Smooth muscle cell (in vitro differentiated cells): ENCODE data around the gene LIPJ. TPM values are rescaled to one million over a fixed set of nuclear protein-coding genes. Genes with fewer than 3 reads are reported as not detected.

Experiments used
- DNase-seq: peaks from one replicate; lab custom pipeline; 2025; ENCODE audit not compliant: unreplicated experiment; lab: John Stamatoyannopoulos, UW
- H2AFZ ChIP-seq: fragments of 200-600 bp; sonication (generic); 2 replicates; pipeline ENCODE4 v1.6.0; 2016; ENCODE audit warnings: antibody characterized with exemption, low read depth, mild to moderate bottlenecking
- H3F3A ChIP-seq: fragments of 200-600 bp; sonication (generic); 2 replicates; pipeline ENCODE4 v1.6.0; 2017; ENCODE audit warnings: antibody characterized with exemption, low read depth
- H3K27ac ChIP-seq: fragments of 200-600 bp; sonication (generic); 2 replicates; pipeline ENCODE4 v1.5.1; 2016; ENCODE audit warnings: low read depth, mild to moderate bottlenecking
- H3K27me3 ChIP-seq: fragments of 200-600 bp; sonication (generic); 2 replicates; pipeline ENCODE4 v1.6.1; 2016; ENCODE audit warnings: low read depth, mild to moderate bottlenecking
- H3K36me3 ChIP-seq: fragments of 200-600 bp; sonication (generic); 2 replicates; pipeline ENCODE4 v1.5.1; 2016; ENCODE audit warnings: low read depth
- H3K4me1 ChIP-seq: fragments of 200-600 bp; sonication (generic); 2 replicates; pipeline ENCODE4 v1.5.1; 2016; ENCODE audit warnings: low read depth
- H3K4me2 ChIP-seq: fragments of 200-600 bp; sonication (generic); 2 replicates; pipeline ENCODE4 v1.6.0; 2016; ENCODE audit warnings: mild to moderate bottlenecking
- H3K4me3 ChIP-seq: fragments of 200-600 bp; sonication (generic); 2 replicates; pipeline ENCODE4 v1.5.1; 2016; ENCODE audit warnings: mild to moderate bottlenecking
- H3K79me2 ChIP-seq: fragments of 200-600 bp; sonication (generic); 2 replicates; pipeline ENCODE4 v1.6.0; 2016; ENCODE audit warnings: low read depth, mild to moderate bottlenecking
- H3K9ac ChIP-seq: fragments of 200-600 bp; sonication (generic); 2 replicates; pipeline ENCODE4 v1.6.0; 2016; ENCODE audit warnings: low read depth
- H3K9me3 ChIP-seq: fragments of 200-600 bp; sonication (generic); replicated peaks from 2 replicates; pipeline ENCODE4 v1.5.1; 2016; ENCODE audit warnings: low read depth
- H4K20me1 ChIP-seq: fragments of 200-600 bp; sonication (generic); 2 replicates; pipeline ENCODE4 v1.6.0; 2016; ENCODE audit warnings: low read depth
- CTCF ChIP-seq: fragments of 200-600 bp; sonication (generic); IDR thresholded peaks from 2 replicates; pipeline ENCODE4 v1.5.1; 2017; ENCODE audit warnings: borderline replicate concordance, mild to moderate bottlenecking, antibody characterized with exemption; ENCODE audit not compliant: insufficient read depth, poor library complexity, severe bottlenecking
- WGBS: methylation state at CpG from one replicate; pipeline ENCODE4 v1.1.7; 2016; ENCODE audit warnings: low lambda C conversion rate; 5-methylcytosine and 5-hydroxymethylcytosine counted together
- polyA plus RNA-seq: library from polyadenylated mRNA; unstranded; fragments of >200 nt; fragmentation: Nextera tagmentation; extraction: Ambion mirVana; gene quantifications from 2 replicates; pipeline ENCODE4 v1.2.1, GENCODE V29; 2016
- total RNA-seq: library from RNA; depleted of rRNA; stranded (reverse); fragments of >200 nt; gene quantifications from 2 replicates; pipeline ENCODE4 v1.2.3, GENCODE V29; 2014

LIPJ gene
- total and polyA plus RNA-seq, 2 experiments from 2014 or later = not detected

- WGBS = 85% methylated on average over 1 of the region's 1 CpG
- Histone ChIP-seq H3K4me2 (no peak overlapping the region), H3K9me3 (no peaks in the 10 kb centered on the region)
Measured at GRCh38 chr10:88618496-88618895, 31.9 kb downstream of the LIPJ start.

GRCh38 chr10:88620441-88620840 lies 33.9 kb downstream of the LIPJ start:
- H3K4me2 ChIP-seq = no peak overlapping the region
- H3K4me3 ChIP-seq = no peak overlapping the region
- H3F3A ChIP-seq = no peaks in the 10 kb centered on the region
- H2AFZ ChIP-seq = no peak overlapping the region
- H3K9ac ChIP-seq = no peak overlapping the region
- H4K20me1 ChIP-seq = no peaks in the 10 kb centered on the region
- no peaks in the 10 kb centered on the region for H3K36me3 ChIP-seq
- H3K27me3 ChIP-seq = peaks cover 11% of the 10 kb centered on the region
- no peak overlapping the region for H3K27ac ChIP-seq
- DNase-seq = no peak
- TF ChIP-seq CTCF = no peak
- H3K9me3 ChIP-seq = no peaks in the 10 kb centered on the region
- WGBS = 79% methylated on average over 1 of the region's 1 CpG
- H3K4me1 ChIP-seq = no peaks in the 10 kb centered on the region
- H3K79me2 ChIP-seq = no peaks in the 10 kb centered on the region

More at GRCh38 chr10:88618496-88618895, 31.9 kb downstream of the LIPJ start:
- H2AFZ ChIP-seq = no peak overlapping the region
- no peak overlapping the region for H3K9ac ChIP-seq
- no peaks in the 10 kb centered on the region for H3K36me3 ChIP-seq
- H4K20me1 ChIP-seq = no peaks in the 10 kb centered on the region
- H3F3A ChIP-seq = no peaks in the 10 kb centered on the region
- no peak overlapping the region for H3K27ac ChIP-seq
- DNase-seq = no peak
- H3K4me3 ChIP-seq = no peak overlapping the region
- peaks cover 11% of the 10 kb centered on the region for H3K27me3 ChIP-seq
- no peak for TF ChIP-seq CTCF
- no peaks in the 10 kb centered on the region for H3K4me1 ChIP-seq
- H3K79me2 ChIP-seq = no peaks in the 10 kb centered on the region

- Histone ChIP-seq H4K20me1 (no peaks in the 10 kb centered on the region), H3F3A (no peaks in the 10 kb centered on the region), H3K4me3 (no peak overlapping the region), H3K4me1 (no peaks in the 10 kb centered on the region), H3K9me3 (no peaks in the 10 kb centered on the region), H3K36me3 (no peaks in the 10 kb centered on the region), H3K79me2 (no peaks in the 10 kb centered on the region), H3K27ac (no peak overlapping the region), H3K27me3 (peaks cover 11% of the 10 kb centered on the region), H3K4me2 (no peak overlapping the region), H2AFZ (no peak overlapping the region), H3K9ac (no peak overlapping the region)
- no peak for TF ChIP-seq CTCF
- DNase-seq = no peak
- 80% methylated on average over 2 of the region's 2 CpGs for WGBS
Measured at GRCh38 chr10:88623835-88624234, 37.3 kb downstream of the LIPJ start.

DNA sequence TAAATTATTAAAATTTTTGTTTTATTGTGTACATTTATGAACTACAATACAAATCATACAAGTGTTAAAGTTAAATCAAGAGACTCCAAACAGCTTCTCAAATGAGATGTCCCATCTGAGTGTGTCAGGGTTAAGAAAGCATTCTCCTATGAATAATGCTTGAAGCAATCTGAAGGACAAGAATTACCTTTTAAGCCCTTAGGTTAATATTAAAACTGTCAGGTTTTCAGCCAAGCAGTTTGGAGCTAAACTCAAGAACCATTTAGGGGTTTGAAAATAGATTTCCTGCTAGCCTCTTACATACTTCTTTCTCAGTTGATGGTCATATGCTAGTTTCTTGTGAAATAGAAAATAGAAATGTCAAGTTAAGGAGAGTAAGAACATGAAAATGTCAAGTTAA lies 38.3 kb downstream of the LIPJ start:
- Histone ChIP-seq H2AFZ (no peak overlapping the region), H3K9me3 (no peaks in the 10 kb centered on the region), H3K27ac (no peak overlapping the region), H3F3A (no peaks in the 10 kb centered on the region), H3K9ac (no peak overlapping the region), H3K36me3 (no peaks in the 10 kb centered on the region), H3K4me3 (no peak overlapping the region), H4K20me1 (no peaks in the 10 kb centered on the region), H3K79me2 (no peaks in the 10 kb centered on the region), H3K4me2 (no peak overlapping the region), H3K4me1 (no peaks in the 10 kb centered on the region), H3K27me3 (peaks cover 11% of the 10 kb centered on the region)
- no peak for DNase-seq
- TF ChIP-seq CTCF = no peak
